Pancreas (tissue), 10 donors: ENCODE results near the gene DDX10. TPM values are rescaled to one million over a fixed set of nuclear protein-coding genes. Genes with fewer than 3 reads are reported as not detected.

Source experiments
- ATAC-seq, 4 donors: fragments of 200-7000 bp; cut with Tn5 transposase; one replicate each; pipeline versions ENCODE4 v1.8.0 to v1.9.1; 2020; ENCODE audit warnings: mild to moderate bottlenecking in 4 of 4, moderate library complexity in 4 of 4
- DNase-seq, 6 donors: peaks; one replicate each; pipeline ENCODE4 v3.0.0-alpha.2; 2020
- FAIRE-seq: peaks from 2 replicates; lab custom pipeline; 2012; peaks lifted over from hg19 to GRCh38; lab: Jason Lieb, UNC
- H3K27ac ChIP-seq, 4 donors: fragments of 200-600 bp; sonication (generic); 1 replicate in 3 of 4; 2 replicates in 1 of 4; pipeline versions ENCODE4 v1.5.0 to v1.8.0; 2020
- H3K27me3 ChIP-seq, 4 donors: fragments of 200-600 bp; one replicate each; pipeline ENCODE4 v1.8.0; 2021
- H3K36me3 ChIP-seq, 3 donors: fragments of 200-600 bp; sonication (generic) in 1 of 3; one replicate each; pipeline versions ENCODE4 v1.5.0 to v1.8.0; 2020 to 2021
- H3K4me1 ChIP-seq, 3 donors: fragments of 200-600 bp; one replicate each; pipeline ENCODE4 v1.8.0; 2021
- H3K4me3 ChIP-seq, 4 donors: fragments of 200-600 bp; sonication (generic) in 2 of 4; one replicate each; pipeline versions ENCODE4 v1.5.0 to v1.8.0; 2020 to 2021
- H3K9me3 ChIP-seq, 4 donors: fragments of 200-600 bp; one replicate each; pipeline ENCODE4 v1.8.0; 2021
- CTCF ChIP-seq, 4 donors: fragments of 200-600 bp; sonication (generic) in 3 of 4; IDR thresholded peaks; one replicate each; pipeline versions ENCODE4 v1.5.0 to v1.8.0; 2021; ENCODE audit warnings: antibody characterized with exemption in 4 of 4
- WGBS, 2 donors: extraction: QIAGEN DNeasy Blood & Tissue Kit; methylation state at CpG; one replicate each; pipeline ENCODE4 v1.1.7; 2013; 5-methylcytosine and 5-hydroxymethylcytosine counted together
- intact Hi-C, 3 donors: fragments of 100-400 bp; cut with DNase I; formaldehyde crosslinking; loops; one replicate each; pipeline versions ENCODE4 v1.11.1 to v1.14.2; 2022
- polyA plus RNA-seq, 2 donors: library from polyadenylated mRNA; stranded (reverse); fragments of 200-250 nt; gene quantifications; one replicate each; pipeline ENCODE4 v1.2.3, GENCODE V29; 2013
- total RNA-seq, 6 donors: library from RNA; stranded (reverse); fragmentation: NEBNext Ultra II Directional in 4 of 6; extraction: Animal tissue kit (Norgen Biotek cat#: 25700) in 4 of 6; gene quantifications; one replicate each; pipeline versions ENCODE4 v1.2.1 to v1.2.4, GENCODE V29; 2021 to 2023
- donor health status: healthy with polysubstance abuse.
- donor health status: DM: no; HTN: no; CAD: no; lungs with moderate emphysema.
- donor health status: DM: no; HTN: no; CAD: no.
- donor health status: control.
- donor health status: control.
- donor health status: Bipolar disorder and iron deficiency.
- donor health status: DM: yes; HTN: yes; CAD: no.
- donor health status: DM: no; HTN: no; CAD: no.
- donor health status: DM: no; HTN: no; CAD: no.
- donor health status: DM: yes; HTN: yes; CAD: no.

DDX10 gene
- total and polyA plus RNA-seq, 8 donors: 10.9 to 18.4 (median 16.5) TPM

GRCh38 chr11:108873941-108874340 lies 209.1 kb downstream of the DDX10 start:
- 95 to 98% methylated on average over 4 of the region's 4 CpGs for WGBS, 2 donors
- no peaks in the 10 kb centered on the region for H3K36me3 ChIP-seq
- intact Hi-C loops: no loop called here
- DNase-seq: no peak
- no peaks in the 10 kb centered on the region for H3K27me3 ChIP-seq
- H3K4me3 ChIP-seq: no peak overlapping the region
- TF ChIP-seq CTCF (IDR thresholded peaks at IDR 0.05): no peak
- H3K27ac ChIP-seq: no peak overlapping the region
- H3K9me3 ChIP-seq: no peaks in the 10 kb centered on the region
- H3K4me1 ChIP-seq: no peaks in the 10 kb centered on the region
- ATAC-seq: no peak
- no peak for FAIRE-seq

- no peak for DNase-seq
- no peak overlapping the region for H3K27ac ChIP-seq
- no peak for TF ChIP-seq CTCF (IDR thresholded peaks at IDR 0.05)
- no peak overlapping the region for H3K4me3 ChIP-seq
- H3K27me3 ChIP-seq: no peaks in the 10 kb centered on the region
- ATAC-seq: no peak
- intact Hi-C loops: no loop called here
- H3K4me1 ChIP-seq: no peaks in the 10 kb centered on the region
- no peak for FAIRE-seq
- 92 to 94% methylated on average over 2 of the region's 2 CpGs for WGBS, 2 donors
- H3K9me3 ChIP-seq: no peaks in the 10 kb centered on the region
- no peaks in the 10 kb centered on the region for H3K36me3 ChIP-seq
Measured at GRCh38 chr11:108875134-108875533, 210.3 kb downstream of the DDX10 start.

- ATAC-seq (no peak), FAIRE-seq (no peak), DNase-seq (no peak)
- 89 to 92% methylated on average over 2 of the region's 2 CpGs for WGBS, 2 donors
- Histone ChIP-seq H3K9me3 (no peaks in the 10 kb centered on the region), H3K27ac (no peak overlapping the region), H3K27me3 (no peaks in the 10 kb centered on the region), H3K4me1 (no peaks in the 10 kb centered on the region), H3K36me3 (no peaks in the 10 kb centered on the region), H3K4me3 (no peak overlapping the region)
- TF ChIP-seq CTCF (IDR thresholded peaks at IDR 0.05): no peak
- intact Hi-C loops: no loop called here
Measured at GRCh38 chr11:108877178-108877577, 212.3 kb downstream of the DDX10 start.

GRCh38 chr11:108880510-108880909 lies 215.6 kb downstream of the DDX10 start:
- intact Hi-C loops: no loop called here
- H3K27ac ChIP-seq: no peak overlapping the region
- ATAC-seq (no peak), DNase-seq (no peak), FAIRE-seq (no peak)
- no peaks in the 10 kb centered on the region for H3K27me3 ChIP-seq
- no peak for TF ChIP-seq CTCF (IDR thresholded peaks at IDR 0.05)
- H3K4me1 ChIP-seq: no peaks in the 10 kb centered on the region
- WGBS, 2 donors: 70 to 75% methylated on average over 5 of the region's 5 CpGs
- H3K4me3 ChIP-seq: no peak overlapping the region
- H3K9me3 ChIP-seq: no peaks in the 10 kb centered on the region
- no peaks in the 10 kb centered on the region for H3K36me3 ChIP-seq

- TF ChIP-seq CTCF (IDR thresholded peaks at IDR 0.05): no peak
- no peak overlapping the region for H3K4me3 ChIP-seq
- FAIRE-seq (no peak), DNase-seq (no peak), ATAC-seq (no peak)
- H3K4me1 ChIP-seq: no peaks in the 10 kb centered on the region
- intact Hi-C loops: no loop called here
- H3K27ac ChIP-seq: no peak overlapping the region
- H3K27me3 ChIP-seq: no peaks in the 10 kb centered on the region
- no peaks in the 10 kb centered on the region for H3K36me3 ChIP-seq
- no peaks in the 10 kb centered on the region for H3K9me3 ChIP-seq
Measured at GRCh38 chr11:108881131-108881530, 216.3 kb downstream of the DDX10 start.
